Caki2 (cell line): Measurements from ENCODE around the gene ZNF581. TPM values are rescaled to one million over a fixed set of nuclear protein-coding genes. Genes with fewer than 3 reads are reported as not detected.

Experiments used
- DNase-seq: peaks from one replicate; pipeline ENCODE4 v3.0.0-alpha.2; 2015; ENCODE audit warnings: low read depth
- in situ Hi-C: cut with HindIII; loops from 2 replicates; pipeline ENCODE4 v1.10.0; 2016; ENCODE audit warnings: low sequenced_read_pairs, low pct_unique_long_range_greater_than_20kb, mixed read lengths
- total RNA-seq: library from RNA; depleted of rRNA; stranded (reverse); fragments of >200 nt; shearing (Covaris generic); gene quantifications from 2 replicates; pipeline ENCODE4 v1.2.3, GENCODE V29; 2014; ENCODE audit warnings: low replicate concordance

Gene ZNF581
- total RNA-seq, 1 experiment from 2014 or later, result 23.3 TPM

DNA sequence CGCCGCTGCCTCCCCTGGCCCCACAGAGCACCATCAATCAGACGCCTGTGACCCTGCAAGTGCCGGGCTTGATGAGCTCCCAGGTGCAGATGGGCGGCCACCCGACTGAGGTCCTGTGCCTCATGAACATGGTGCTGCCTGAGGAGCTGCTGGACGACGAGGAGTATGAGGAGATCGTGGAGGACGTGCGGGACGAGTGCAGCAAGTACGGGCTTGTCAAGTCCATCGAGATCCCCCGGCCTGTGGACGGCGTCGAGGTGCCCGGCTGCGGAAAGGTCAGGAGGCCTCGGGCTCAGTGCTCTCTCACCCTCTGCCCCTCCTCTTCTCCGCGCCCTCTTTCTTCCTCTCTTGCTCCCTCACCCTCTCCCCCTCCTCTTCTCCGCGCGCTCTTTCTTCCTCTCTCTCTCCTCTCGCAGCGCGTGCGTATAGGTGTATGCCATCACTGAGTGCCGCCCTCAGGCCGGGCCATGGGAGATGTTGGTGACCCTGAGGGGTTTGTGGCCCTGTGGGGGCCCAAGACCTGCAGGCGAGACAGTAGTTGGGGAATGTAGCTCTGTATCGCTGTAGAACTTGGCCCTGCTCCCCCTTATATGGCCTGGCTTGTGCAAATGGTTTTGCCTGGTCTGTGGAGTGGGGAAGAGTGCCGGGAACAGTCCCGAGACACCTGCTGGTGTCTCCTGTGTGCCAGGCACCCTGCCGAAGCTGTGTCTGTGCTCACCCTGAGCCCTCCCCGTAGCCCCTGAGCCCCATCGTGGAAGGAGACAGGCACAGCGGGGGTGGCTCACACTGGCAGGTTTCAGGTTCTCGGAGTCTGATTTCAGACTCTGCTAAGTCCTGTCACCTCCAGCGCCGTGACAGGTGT is 26.2 kb downstream of the ZNF581 start:
- no peak for DNase-seq
- in situ Hi-C loops, result no loop called here

DNA sequence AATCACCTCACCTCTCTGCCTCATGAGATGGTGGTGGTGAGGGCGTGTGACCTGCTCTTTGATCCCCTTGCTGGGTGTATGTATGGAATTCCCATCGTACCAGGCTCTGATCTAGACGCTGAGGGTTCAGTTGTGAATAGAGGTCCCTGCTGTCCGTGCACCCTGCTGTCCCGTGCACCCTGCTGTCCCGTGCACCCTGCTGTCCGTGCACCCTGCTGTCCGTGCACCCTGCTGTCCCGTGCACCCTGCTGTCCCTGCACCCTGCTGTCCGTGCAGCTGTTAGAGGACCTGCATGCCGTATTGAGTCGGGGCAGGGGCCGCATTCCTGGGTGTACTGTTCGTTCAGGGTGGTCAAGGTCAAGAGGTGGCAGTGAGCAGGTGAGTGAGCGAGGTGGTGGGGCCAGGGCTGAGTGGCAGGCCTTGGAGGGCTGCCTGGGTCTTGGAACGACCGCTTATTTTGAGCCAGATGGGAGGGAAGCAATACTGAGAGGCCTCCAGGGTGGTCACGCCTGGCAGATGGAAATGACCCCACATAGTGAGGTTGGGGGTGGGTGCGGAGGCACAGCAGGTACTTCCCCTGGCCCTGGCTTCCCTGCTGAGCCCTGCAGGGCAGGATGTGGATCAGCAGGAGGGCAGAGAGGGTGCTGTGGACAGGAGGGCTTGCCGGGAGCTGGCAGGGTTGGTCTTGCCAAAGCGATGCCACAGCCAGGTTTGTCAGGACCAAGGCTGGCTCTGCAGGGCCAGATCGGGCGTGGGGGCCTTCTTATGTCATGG is 27.0 kb downstream of the ZNF581 start:
- in situ Hi-C loops, result no loop called here
- no peak for DNase-seq

- DNase-seq, result no peak
- in situ Hi-C loops, result no loop called here
These were observed 27.6 kb downstream of the ZNF581 start for GRCh38 chr19:55671054-55671378.

DNA sequence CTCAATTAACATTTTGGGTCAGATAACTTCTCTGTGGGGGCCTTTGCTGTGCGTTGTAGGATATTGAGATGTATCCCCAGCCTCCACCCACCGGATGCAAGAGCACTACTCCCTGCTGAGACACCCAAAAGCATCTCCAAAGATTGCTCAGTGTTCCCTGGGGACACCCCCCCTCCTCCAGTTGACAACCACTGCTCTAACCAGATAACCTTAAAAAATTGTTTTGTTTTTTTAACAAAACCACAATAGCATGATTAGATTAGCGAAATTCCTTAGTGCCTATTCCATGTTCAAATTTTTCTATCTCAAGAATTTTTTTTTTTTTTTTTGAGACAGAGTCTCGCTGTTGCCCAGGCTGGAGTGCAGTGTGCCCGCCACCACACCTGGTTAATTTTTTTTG is 29.0 kb downstream of the ZNF581 start:
- in situ Hi-C loops, result no loop called here
- DNase-seq, result no peak

DNA sequence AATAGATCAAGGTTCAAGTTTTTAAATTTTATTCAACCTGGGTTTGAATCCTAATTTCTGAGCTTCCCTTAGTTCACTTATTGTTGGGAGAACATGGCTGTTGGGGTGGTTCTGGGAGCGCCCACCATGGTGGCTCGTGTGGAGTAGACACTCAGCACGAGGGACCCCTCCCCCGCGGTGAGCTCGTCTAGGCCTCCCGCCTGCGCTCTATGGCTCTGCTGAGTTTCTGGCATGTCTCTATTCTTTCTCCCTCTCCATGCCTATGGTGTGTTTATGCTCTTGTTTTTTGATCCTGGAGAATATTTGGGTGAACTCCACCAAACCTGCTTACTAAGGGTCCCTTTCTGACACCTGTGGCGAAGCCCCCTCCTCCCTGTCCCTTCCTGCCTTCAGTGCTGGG is 30.0 kb downstream of the ZNF581 start:
- in situ Hi-C loops, result no loop called here
- no peak for DNase-seq

GRCh38 chr19:55673889-55674288 is 30.4 kb downstream of the ZNF581 start:
- no peak for DNase-seq
- in situ Hi-C loops, result no loop called here

- DNase-seq, result no peak
- in situ Hi-C loops, result no loop called here
These were observed 31.0 kb downstream of the ZNF581 start for GRCh38 chr19:55674459-55674840.

DNA sequence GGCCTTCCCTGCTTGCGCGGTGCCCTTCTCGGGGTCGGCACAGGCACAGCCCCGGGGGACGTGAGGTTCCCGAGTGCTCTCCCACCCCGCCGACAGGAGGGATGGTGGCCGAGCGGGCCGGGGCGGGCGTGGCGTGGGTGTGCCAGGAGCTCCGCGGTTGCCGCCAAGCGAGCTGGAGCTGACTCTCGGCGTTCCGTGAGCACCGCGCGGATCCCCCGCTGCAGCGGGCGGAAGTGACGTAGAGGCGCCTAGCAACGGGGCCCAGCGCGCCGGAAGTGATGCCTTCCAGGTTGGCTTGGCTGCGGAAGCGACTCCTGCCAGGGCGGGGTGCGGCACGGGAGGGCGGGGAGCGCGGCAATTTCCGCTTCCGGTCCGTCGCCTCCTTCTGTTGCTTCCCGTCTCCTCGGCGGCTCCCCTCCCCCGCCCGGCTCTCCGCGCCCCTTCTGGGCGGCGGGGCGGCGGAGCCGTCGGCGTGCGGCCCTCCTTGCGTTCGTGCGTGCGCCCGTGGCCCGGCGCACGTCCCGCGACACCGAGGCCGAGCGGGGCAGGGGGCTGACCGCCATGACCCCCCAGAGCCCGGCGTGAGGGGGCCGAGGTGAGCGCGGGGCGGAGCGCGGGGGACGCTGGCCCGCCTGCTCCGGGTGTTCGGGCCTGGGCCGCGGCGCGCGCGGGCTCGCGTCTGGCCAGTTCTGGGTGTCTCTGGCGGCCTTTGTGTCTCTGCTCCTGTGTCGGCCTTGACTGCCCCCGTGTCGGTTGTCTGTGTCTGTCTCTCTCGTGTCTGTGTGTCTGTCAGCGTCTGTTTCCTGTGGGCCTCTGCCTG is 31.6 kb downstream of the ZNF581 start, which contains the start of gene EPN1:
Gene EPN1, plus strand, starts transcription at position 386 of the 820 bp plus-strand sequence. CDS start 3,402 bp downstream, outside the sequence.
- in situ Hi-C loops, result no loop called here

GRCh38 chr19:55675661-55676354 is 32.4 kb downstream of the ZNF581 start:
- DNase-seq, result no peak
- in situ Hi-C loops, result no loop called here

More for the DNA sequence above, 31.6 kb downstream of the ZNF581 start, which contains the start of gene EPN1:
- peak; percentile 95 for DNase-seq

- no peak for DNase-seq
- in situ Hi-C loops, result no loop called here
These were observed 32.9 kb downstream of the ZNF581 start for GRCh38 chr19:55676383-55676782.

- in situ Hi-C loops, result no loop called here
- no peak for DNase-seq
These were observed 33.5 kb downstream of the ZNF581 start for GRCh38 chr19:55676889-55677505.

DNA sequence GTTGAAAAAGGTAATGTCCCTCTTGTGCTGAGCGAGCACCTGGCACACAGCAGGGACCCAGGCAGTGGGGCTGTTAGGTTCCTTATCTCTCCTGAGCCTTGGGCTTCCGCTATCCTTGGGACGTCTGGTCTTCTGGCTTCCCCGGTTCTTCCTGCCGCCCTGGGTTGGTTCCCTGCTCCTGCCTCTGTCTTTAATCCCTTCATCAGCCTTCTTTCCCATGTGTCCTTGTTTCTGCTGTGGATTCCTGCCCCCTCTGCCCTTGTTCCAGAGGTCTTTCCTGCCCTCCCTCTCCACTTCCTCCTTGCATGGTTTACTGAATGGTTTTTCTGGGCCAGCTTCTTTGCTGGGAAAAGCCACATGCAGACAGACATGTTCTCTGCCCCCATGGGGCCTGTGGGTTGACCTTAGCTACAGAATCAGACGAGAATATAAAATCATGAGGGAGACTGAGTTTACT is 34.2 kb downstream of the ZNF581 start:
- no peak for DNase-seq
- in situ Hi-C loops, result no loop called here

DNA sequence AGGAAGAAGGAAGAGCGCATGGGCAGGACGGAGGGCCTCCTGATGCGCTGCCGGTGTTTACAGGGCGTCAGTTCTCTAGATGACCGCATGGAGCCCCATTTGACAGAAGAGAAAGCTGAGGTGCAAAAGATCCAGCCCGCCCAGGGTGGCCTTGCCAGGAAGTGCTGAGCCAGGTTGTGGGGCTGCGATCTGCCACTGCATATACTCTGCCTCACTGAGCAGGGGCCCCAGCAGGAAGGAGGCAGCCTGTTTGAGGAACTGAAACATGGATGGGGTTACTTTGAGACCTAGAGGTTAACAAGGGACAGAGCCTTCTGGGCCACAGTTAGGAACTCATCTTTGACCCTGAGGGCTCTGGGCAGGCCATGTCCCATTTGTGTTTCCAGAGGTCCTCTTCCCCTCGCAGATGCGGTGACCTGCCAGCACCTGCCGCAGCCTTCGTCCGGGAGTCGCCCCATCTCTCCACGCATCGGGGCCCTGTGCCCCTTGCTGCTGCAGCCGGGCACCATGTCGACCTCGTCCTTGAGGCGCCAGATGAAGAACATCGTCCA is 34.7 kb downstream of the ZNF581 start:
- no peak for DNase-seq
- in situ Hi-C loops, result no loop called here

DNA sequence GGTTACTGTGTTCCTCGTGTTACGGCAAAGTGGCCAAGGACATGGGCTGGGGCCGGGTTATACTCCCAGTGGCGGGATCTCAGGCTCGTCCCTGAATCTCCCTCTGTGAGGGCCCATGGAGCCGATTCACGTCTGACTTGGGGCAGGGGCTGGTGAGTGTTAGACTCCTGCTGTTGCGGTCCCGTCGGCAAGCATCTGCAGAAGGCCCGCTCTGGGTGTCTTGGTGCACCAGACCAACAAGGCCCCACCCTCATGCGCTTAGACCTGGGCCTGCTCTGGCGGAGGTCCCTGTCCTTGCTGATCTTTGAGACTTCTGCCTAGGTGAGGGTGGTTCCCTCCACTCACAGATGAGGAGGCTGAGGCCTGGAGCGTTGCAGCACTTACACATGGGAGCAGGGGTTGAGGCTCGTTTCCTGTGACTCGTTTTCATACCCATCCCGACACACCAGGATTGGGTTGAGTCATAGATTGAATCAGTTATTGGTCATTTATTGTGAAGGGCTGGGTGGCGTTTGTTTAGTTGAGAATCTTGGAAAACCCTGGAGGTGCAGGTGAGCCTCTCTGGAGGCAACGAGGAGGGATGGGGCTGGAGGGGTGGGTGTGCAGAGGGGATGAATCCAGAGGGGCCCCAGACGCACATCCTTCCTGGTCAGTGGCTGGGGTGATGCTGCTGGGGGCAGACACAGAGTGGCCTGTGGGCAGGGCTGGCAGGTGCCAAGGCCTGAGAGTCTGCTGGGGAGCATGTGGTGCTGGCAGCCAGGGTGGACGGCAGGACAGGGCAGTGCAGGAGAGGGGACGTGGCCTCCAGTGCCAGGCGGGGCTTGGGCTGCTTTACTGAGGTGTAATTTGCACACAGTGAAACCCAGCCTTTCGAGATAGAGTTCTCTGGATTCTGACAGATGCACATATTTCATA is 36.2 kb downstream of the ZNF581 start:
- no peak for DNase-seq
- in situ Hi-C loops, result no loop called here

DNA sequence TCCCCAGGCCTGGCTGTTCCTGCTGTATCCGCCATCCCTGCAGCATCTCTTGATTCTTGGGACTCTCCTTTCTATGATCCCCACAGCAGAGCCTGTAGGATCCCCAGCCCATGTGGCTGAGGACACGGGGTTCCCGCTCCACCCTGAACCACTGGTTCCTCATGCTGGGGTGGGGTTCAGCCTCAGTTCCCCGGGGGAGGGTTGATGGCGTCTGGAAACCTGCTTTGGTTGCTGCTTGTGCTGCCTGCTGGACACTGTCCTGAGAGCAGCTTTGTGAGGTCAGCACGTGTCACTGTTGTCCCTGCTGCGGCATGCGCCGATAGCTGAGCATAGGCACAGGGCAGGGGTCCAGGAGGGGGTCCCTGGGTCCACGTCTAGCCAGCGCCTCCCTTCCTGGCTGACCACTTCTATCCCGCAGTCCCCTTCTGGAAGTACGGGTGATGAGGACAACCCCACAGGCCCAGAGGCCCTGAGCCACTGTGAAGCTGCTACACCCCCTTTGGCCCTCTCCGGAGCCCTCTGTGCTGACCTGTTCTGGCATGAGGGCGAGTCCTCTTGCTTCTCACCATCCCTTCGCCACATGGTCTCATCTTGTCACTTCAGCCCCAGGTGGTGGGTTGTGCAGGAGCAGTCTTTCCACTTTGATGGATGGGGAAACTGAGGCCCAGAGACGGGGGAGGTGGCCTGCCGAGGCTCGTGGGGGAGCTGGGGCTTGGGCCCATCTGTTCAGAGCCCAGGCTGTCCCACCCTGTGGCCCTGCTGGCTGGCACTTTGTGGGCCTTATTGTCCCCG is 37.1 kb downstream of the ZNF581 start:
- no peak for DNase-seq
- in situ Hi-C loops, result no loop called here
